ENCODE measurements around the gene APOBEC3C.
"Not testable (repeated sequence)": the region's sequence is repeated elsewhere in the genome, so short reads cannot be mapped to it uniquely, and the experiment has no call there.

The APOBEC3C gene

GRCh38 chr22:39013942-39014722, at the start of gene APOBEC3C:
TSS of gene APOBEC3C (plus strand) at chr22:39014257. CDS start at chr22:39014363, 106 bp downstream.
- DNase-seq, result peak; percentile 8 to 51 (median 23)

- no peak for DNase-seq
These were observed 49.8 kb upstream of the APOBEC3C start for GRCh38 chr22:38964306-38964705.

- no peak for DNase-seq
These were observed 49.1 kb upstream of the APOBEC3C start for GRCh38 chr22:38964989-38965388.

GRCh38 chr22:38965614-38966379, 48.3 kb upstream of the APOBEC3C start:
- DNase-seq, result no peak

- DNase-seq, result no peak
These were observed 47.7 kb upstream of the APOBEC3C start for GRCh38 chr22:38966380-38966702.

GRCh38 chr22:38966942-38967341, 47.1 kb upstream of the APOBEC3C start:
- DNase-seq, result no peak

- no peak for DNase-seq
These were observed 46.3 kb upstream of the APOBEC3C start for GRCh38 chr22:38967451-38968450.

GRCh38 chr22:38968801-38969200, 45.3 kb upstream of the APOBEC3C start:
- DNase-seq, result no peak

GRCh38 chr22:38970551-38970950, 43.5 kb upstream of the APOBEC3C start:
- no peak for DNase-seq

GRCh38 chr22:38971202-38971601, 42.9 kb upstream of the APOBEC3C start:
- no peak for DNase-seq

- DNase-seq, result no peak
These were observed 42.3 kb upstream of the APOBEC3C start for GRCh38 chr22:38971791-38972190.

- DNase-seq, result no peak
These were observed 41.5 kb upstream of the APOBEC3C start for GRCh38 chr22:38972558-38972957.

- peak in 3 of 4 experiments; percentile 4 to 43 (median 19) for DNase-seq
These were observed 40.5 kb upstream of the APOBEC3C start for GRCh38 chr22:38973289-38974169.

GRCh38 chr22:38974170-38974825, 39.8 kb upstream of the APOBEC3C start:
- DNase-seq, result no peak

GRCh38 chr22:38974826-38975175, 39.3 kb upstream of the APOBEC3C start:
- no peak for DNase-seq

- DNase-seq, result not testable (repeated sequence)
These were observed 36.8 kb upstream of the APOBEC3C start for GRCh38 chr22:38977289-38977688.

- DNase-seq, result not testable (repeated sequence)
These were observed 33.5 kb upstream of the APOBEC3C start for GRCh38 chr22:38980587-38980986.

- DNase-seq, result no peak
These were observed 32.8 kb upstream of the APOBEC3C start for GRCh38 chr22:38981005-38981991.

- DNase-seq, result peak in 1 of 4 experiments; percentile 33
These were observed 31.8 kb upstream of the APOBEC3C start, which contains the start of gene APOBEC3B for GRCh38 chr22:38981992-38982927. TSS of gene APOBEC3B (plus strand) at chr22:38982347. CDS start at chr22:38982454, 107 bp downstream.

Measured in activated naive CD4-positive, alpha-beta T cell (primary cell).